ENCODE results near the gene PRR20G.

PRR20G gene

GRCh38 chr3:127273206-127273605, 14.6 kb downstream of the PRR20G start:
- Histone ChIP-seq H2AFZ (ENCODE audit: low read depth, low read length) (no peak overlapping the region), H3K36me3 (replicated peaks; ENCODE audit: low read depth, low read length) (no peaks in the 10 kb centered on the region), H3K9me3 (ENCODE audit: insufficient read depth, low read length) (peaks cover 10% of the 10 kb centered on the region), H3K79me2 (ENCODE audit: low read length) (no peaks in the 10 kb centered on the region), H4K20me1 (ENCODE audit: insufficient read depth, low read length) (no peaks in the 10 kb centered on the region), H3K4me1 (ENCODE audit: low read length) (no peaks in the 10 kb centered on the region), H3K4me2 (ENCODE audit: low read length) (no peak overlapping the region), H3K9ac (ENCODE audit: low read length) (no peak overlapping the region), H3K27ac (ENCODE audit: low read length) (no peak overlapping the region), H3K27me3 (ENCODE audit: low read depth, low read length) (peaks cover 15% of the 10 kb centered on the region; the same call in 1 of the 2 replicates), H3K4me3 (ENCODE audit: low read length) (no peak overlapping the region)
- TF ChIP-seq EZH2phosphoT487 (IDR thresholded peaks at IDR 0.05; ENCODE audit: low read depth) (no peak), CTCF (IDR thresholded peaks at IDR 0.05; ENCODE audit: low read depth, low read length) (no peak)

- no peaks in the 10 kb centered on the region for H3K4me1 ChIP-seq (ENCODE audit: low read length)
- H3K4me3 ChIP-seq (ENCODE audit: low read length), result no peak overlapping the region
- no peak overlapping the region for H3K9ac ChIP-seq (ENCODE audit: low read length)
- peaks cover 10% of the 10 kb centered on the region for H3K9me3 ChIP-seq (ENCODE audit: insufficient read depth, low read length)
- no peak overlapping the region for H3K4me2 ChIP-seq (ENCODE audit: low read length)
- H4K20me1 ChIP-seq (ENCODE audit: insufficient read depth, low read length), result no peaks in the 10 kb centered on the region
- no peak for TF ChIP-seq CTCF (IDR thresholded peaks at IDR 0.05; ENCODE audit: low read depth, low read length)
- TF ChIP-seq EZH2phosphoT487 (IDR thresholded peaks at IDR 0.05; ENCODE audit: low read depth), result no peak
- no peaks in the 10 kb centered on the region for H3K36me3 ChIP-seq (replicated peaks; ENCODE audit: low read depth, low read length)
- H3K79me2 ChIP-seq (ENCODE audit: low read length), result no peaks in the 10 kb centered on the region
- H2AFZ ChIP-seq (ENCODE audit: low read depth, low read length), result no peak overlapping the region
- H3K27ac ChIP-seq (ENCODE audit: low read length), result no peak overlapping the region
- peaks cover 11% of the 10 kb centered on the region; the same call in 1 of the 2 replicates for H3K27me3 ChIP-seq (ENCODE audit: low read depth, low read length)
These were observed 21.7 kb downstream of the PRR20G start for GRCh38 chr3:127266186-127266585.

DNA sequence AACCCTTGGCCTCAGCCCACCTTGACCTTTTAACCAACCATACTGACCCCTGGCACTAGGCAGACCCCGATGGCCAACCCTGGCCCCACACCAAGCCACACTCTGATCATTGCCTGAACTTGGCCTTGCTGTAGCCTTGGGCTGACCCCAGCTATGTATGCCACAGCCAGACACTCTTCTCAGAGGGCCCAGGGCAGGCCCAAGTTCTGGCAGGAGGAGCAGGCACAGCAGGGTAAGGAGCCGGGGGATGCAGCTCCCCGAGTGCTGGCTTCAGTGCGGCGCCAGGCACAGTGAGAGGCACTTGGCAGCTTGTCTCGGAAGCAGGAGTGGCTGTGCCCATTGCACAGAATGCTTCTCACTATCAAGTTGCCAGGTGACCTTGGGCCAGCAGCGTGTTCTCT, 22.3 kb downstream of the PRR20G start:
- Histone ChIP-seq H3K36me3 (replicated peaks; ENCODE audit: low read depth, low read length) (no peaks in the 10 kb centered on the region), H3K4me1 (ENCODE audit: low read length) (no peaks in the 10 kb centered on the region), H3K9me3 (ENCODE audit: insufficient read depth, low read length) (peaks cover 10% of the 10 kb centered on the region), H4K20me1 (ENCODE audit: insufficient read depth, low read length) (no peaks in the 10 kb centered on the region), H3K27me3 (ENCODE audit: low read depth, low read length) (peaks cover 7% of the 10 kb centered on the region; the same call in 1 of the 2 replicates), H2AFZ (ENCODE audit: low read depth, low read length) (no peak overlapping the region), H3K9ac (ENCODE audit: low read length) (no peak overlapping the region), H3K79me2 (ENCODE audit: low read length) (no peaks in the 10 kb centered on the region), H3K27ac (ENCODE audit: low read length) (no peak overlapping the region), H3K4me2 (ENCODE audit: low read length) (no peak overlapping the region), H3K4me3 (ENCODE audit: low read length) (no peak overlapping the region)
- TF ChIP-seq CTCF (IDR thresholded peaks at IDR 0.05; ENCODE audit: low read depth, low read length) (no peak), EZH2phosphoT487 (IDR thresholded peaks at IDR 0.05; ENCODE audit: low read depth) (no peak)

DNA sequence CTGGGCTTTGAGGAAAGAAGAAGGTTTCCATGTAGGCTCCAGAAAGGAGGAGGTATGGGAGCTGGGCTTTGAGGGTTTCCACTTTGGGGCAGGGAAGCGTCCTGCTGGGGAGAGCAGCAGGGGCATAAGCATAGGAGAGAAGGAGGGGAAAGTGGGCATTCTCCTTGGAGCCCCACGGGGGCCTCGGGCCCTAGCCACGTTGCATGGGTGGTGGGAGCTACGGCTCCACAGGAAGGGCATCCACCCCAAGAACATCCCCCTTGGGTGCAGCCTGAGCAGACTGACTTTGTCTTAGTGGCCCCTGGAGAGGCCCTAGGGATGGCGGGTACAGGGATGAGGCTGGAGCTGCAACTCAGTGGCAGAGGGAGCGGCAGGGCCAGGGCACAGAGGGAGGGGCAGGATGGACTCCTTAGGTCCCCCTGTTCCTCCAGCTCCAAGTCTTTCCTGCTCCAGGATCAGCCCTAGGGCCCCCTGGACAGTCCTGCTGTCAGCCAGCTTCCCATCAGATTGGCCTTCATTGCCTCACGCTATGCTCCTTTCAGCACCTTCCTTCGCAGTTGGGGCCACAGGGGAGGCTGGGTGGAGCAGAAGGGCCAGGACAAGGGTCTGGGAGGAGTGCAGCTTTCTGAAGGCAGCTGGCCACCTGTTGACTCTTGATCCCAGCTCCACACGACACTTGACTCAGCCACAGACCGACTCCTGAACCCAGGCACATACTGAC, 22.9 kb downstream of the PRR20G start:
- Histone ChIP-seq H3K27me3 (ENCODE audit: low read depth, low read length) (peaks cover under 1% of the 10 kb centered on the region; the same call in 1 of the 2 replicates), H3K4me3 (ENCODE audit: low read length) (no peak overlapping the region)

More for the DNA sequence above, 22.9 kb downstream of the PRR20G start:
- Histone ChIP-seq H4K20me1 (ENCODE audit: insufficient read depth, low read length) (no peaks in the 10 kb centered on the region), H3K27ac (ENCODE audit: low read length) (no peak overlapping the region), H3K4me1 (ENCODE audit: low read length) (no peaks in the 10 kb centered on the region), H3K9me3 (ENCODE audit: insufficient read depth, low read length) (peaks cover 10% of the 10 kb centered on the region), H3K9ac (ENCODE audit: low read length) (no peak overlapping the region), H3K4me2 (ENCODE audit: low read length) (no peak overlapping the region), H3K79me2 (ENCODE audit: low read length) (no peaks in the 10 kb centered on the region), H3K36me3 (replicated peaks; ENCODE audit: low read depth, low read length) (no peaks in the 10 kb centered on the region), H2AFZ (ENCODE audit: low read depth, low read length) (no peak overlapping the region)
- no peak for TF ChIP-seq CTCF (IDR thresholded peaks at IDR 0.05; ENCODE audit: low read depth, low read length)
- no peak for TF ChIP-seq EZH2phosphoT487 (IDR thresholded peaks at IDR 0.05; ENCODE audit: low read depth)

All from OCI-LY3 (cell line).